Middle frontal gyrus (tissue), 1 donor: ENCODE measurements around the gene NECTIN2.
"Not testable (repeated sequence)": the region's sequence is repeated elsewhere in the genome, so short reads cannot be mapped to it uniquely, and the experiment has no call there.

Source experiments
- DNase-seq: peaks from one replicate; pipeline ENCODE4 v3.0.0-alpha.2; 2015; ENCODE audit warnings: low spot score; ENCODE audit errors: extremely low spot score

The NECTIN2 gene

GRCh38 chr19:44850641-44851109 is 4.6 kb downstream of the NECTIN2 start:
- no peak for DNase-seq

DNA sequence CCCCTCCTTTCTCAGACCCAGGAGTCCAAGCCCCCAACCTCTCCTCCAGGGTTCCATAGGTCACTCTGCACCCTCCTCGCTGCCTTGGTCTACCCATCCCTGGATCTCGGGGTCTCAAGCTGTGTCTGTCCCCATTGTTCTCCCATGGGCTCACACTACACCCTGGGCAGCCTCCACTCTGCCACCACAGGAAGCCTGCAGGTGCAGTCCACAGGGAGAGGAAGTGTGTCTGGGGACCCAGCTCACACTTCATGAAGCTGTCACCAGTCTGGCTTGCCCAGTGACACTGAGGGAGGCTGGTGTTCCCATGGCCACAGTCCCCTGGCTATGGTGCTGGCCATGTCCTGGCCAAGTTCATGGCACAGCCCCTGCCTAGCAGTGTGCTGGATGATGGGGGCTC is 5.3 kb downstream of the NECTIN2 start:
- DNase-seq: no peak

- no peak for DNase-seq
Observed at GRCh38 chr19:44855606-44856005, 9.5 kb downstream of the NECTIN2 start.

- no peak for DNase-seq
Observed at GRCh38 chr19:44856421-44857083, 10.5 kb downstream of the NECTIN2 start.

- no peak for DNase-seq
Observed at GRCh38 chr19:44857837-44858236, 11.7 kb downstream of the NECTIN2 start.

DNA sequence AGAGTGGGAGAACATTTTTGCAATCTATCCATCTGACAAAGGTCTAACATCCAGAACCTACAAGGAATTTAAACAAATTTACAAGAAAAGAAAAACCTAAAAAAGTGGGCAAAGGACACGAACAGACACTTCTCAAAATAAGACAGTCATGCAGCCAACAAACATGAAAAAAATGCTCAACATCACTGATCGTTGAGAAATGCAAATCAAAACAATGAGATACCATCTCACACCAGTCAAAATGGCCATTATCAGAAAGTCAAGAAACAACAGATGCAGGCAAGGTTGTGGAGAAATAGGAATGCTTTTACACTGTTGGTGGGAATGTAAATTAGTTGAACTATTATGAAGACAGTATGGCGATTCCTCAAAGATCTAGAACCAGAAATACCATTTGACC is 15.5 kb downstream of the NECTIN2 start:
- not testable (repeated sequence) for DNase-seq

GRCh38 chr19:44863990-44864389 is 17.9 kb downstream of the NECTIN2 start:
- no peak for DNase-seq

DNA sequence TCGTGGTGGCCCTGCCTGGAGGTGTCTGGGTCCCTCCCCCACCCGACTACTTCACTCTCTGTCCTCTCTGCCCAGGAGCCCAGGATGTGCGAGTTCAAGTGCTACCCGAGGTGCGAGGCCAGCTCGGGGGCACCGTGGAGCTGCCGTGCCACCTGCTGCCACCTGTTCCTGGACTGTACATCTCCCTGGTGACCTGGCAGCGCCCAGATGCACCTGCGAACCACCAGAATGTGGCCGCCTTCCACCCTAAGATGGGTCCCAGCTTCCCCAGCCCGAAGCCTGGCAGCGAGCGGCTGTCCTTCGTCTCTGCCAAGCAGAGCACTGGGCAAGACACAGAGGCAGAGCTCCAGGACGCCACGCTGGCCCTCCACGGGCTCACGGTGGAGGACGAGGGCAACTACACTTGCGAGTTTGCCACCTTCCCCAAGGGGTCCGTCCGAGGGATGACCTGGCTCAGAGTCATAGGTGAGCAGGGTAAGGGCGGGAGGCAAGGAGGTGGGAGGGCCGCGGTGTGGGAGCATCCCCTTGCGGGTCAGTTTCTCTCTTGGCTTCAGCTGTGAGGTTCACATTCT is 19.2 kb downstream of the NECTIN2 start:
- no peak for DNase-seq

GRCh38 chr19:44866664-44867063 is 20.6 kb downstream of the NECTIN2 start:
- no peak for DNase-seq

DNA sequence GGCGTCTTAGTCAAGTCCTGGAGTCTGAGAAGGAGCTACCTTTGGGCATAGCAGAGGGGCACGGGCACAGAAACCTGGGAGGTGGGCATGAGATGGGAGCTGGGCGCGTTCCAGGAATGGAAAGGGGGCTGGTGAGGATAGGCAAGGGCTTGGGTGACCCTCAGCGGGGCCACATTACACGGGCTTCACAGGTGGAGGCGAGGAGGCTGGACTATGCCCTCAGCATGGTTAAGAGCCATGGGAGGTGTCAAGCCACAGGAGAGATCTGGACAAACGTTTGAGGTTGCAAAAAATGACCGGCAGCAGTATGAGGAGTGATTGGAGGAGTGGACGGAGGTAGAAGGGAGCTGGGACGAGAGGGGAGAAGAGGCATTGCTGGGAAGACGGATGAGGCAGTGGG is 21.5 kb downstream of the NECTIN2 start:
- no peak for DNase-seq

GRCh38 chr19:44869733-44870470 is 23.8 kb downstream of the NECTIN2 start:
- no peak for DNase-seq

GRCh38 chr19:44871809-44872208 is 25.7 kb downstream of the NECTIN2 start:
- DNase-seq: no peak

GRCh38 chr19:44872661-44873060 is 26.6 kb downstream of the NECTIN2 start:
- DNase-seq: no peak

- DNase-seq: no peak
Observed at GRCh38 chr19:44874317-44874716, 28.2 kb downstream of the NECTIN2 start.

DNA sequence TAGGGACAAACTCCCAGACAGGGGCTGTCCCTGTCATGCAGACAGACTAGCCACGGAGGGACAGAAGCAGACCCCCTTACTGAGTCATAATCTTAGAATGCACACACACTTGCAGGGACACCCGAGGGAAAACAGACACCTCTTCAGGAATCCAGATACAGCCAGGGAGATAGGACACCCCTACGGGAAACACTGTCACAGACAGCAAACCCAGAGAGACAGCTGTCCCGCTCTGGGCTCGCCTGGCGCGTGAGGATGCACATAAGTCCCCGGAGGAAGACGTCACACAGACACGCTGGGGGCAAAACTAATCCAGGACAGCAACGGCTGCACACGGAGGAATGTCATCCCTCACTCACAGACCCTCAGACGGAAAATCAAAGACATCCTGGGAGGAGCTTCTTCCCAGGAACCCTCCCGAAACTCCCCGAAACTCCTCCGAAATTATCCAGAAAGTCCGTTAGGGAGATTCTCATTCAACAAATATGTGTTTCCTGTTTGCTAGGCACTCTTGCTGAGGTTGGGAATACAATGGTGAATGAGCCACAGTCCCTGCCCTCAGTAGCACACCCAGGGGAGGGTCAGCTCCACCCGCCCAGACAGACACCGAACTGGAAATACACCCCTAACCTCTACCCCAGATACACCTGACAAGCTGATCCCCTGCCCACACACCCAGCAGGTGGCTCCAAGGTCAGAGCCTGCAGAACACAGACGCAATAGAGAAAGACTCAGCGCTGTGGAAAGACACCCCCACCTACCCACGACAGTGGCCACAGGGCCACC is 29.8 kb downstream of the NECTIN2 start:
- DNase-seq: no peak

DNA sequence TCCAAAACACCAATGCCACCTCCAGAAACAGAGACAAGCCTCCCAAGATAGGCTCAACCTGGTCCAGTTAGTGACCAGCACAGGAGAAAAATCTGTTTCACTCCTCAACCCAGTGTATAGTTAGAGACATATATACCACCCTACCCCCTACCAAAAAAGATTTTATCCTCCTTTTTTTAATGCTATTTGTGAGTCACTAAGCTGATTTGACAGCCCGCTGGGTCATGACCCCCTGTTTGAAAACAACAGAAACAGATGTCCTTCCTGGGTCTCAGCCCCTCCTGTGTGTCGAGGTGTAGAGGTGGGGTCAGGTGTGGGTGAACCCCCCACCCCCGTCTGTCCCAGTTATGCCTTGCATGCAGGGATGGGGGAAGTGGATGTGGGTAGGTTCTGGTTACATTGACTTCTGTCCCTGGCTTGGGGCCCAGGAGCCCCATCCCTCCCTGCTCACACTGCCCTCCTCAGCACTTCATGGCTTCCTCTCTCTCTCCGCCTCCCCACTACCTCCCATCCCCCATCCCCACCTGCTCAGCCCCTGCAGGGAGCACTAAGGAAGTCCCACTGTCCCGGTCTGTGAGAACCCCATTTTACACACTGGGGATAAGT is 30.9 kb downstream of the NECTIN2 start:
- DNase-seq: no peak

GRCh38 chr19:44878120-44878865 is 32.2 kb downstream of the NECTIN2 start:
- no peak for DNase-seq

- no peak for DNase-seq
Observed at GRCh38 chr19:44879309-44880065, 33.4 kb downstream of the NECTIN2 start.

- no peak for DNase-seq
Observed at GRCh38 chr19:44882063-44882462, 36.0 kb downstream of the NECTIN2 start.
